Measurements from ENCODE around the gene C3orf70. TPM values are rescaled to one million over a fixed set of nuclear protein-coding genes. Genes with fewer than 3 reads are reported as not detected.

Gene C3orf70
- total RNA-seq, 6 experiments from 2014 or later: 0.06 to 0.69 (median 0.30) TPM

DNA sequence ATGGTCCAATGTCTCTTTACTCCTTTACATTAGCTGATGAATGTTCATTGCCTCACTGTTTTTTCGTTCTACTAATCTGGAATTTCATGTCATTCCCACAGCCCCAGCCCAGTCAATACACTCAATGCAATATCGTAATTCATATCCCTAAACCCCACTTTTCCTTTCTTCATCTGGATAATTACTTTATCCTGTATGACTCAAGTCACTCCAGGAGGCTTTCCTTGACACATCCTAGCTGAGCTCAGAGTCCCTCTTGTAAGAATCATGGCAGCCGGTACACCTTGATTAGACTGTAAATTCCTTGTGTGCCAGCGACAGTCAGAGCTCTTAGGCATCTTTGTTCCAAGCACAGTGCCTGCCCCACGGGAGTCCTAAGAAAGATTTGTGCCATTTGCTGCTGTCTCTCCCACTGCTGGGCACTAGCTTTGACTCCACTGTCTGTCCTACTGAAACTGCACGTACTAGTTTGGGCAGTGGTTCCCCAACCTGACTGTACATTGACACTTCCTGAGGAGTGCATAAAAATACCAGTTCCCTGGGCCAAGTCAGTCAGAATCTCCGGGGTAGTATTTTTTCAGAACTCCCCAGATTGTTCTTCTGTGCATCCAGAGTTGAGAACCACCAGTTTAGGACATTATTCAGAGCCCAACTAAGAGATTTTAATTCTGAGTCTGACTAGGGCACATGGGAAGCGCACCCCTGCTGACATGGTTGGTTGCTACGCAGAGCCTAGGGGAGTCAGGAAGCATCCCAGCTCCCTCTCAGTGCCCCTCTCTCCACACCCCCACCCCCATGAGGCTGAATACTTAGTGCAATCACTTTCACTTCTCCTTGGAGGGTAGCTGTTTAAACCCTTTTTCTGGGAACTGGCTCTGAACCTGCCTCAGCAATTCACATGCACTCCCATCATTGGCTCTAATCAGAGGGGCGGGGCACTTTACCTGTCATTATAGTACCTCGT is 19.5 kb upstream of the C3orf70 start:
- DNase-seq: no peak
- intact Hi-C loops (cut with DNase I): no loop called here
- Histone ChIP-seq H3K4me3 (no peak overlapping the region), H3K36me3 (no peaks in the 10 kb centered on the region), H3K9me3 (no peaks in the 10 kb centered on the region), H3K27me3 (no peaks in the 10 kb centered on the region), H3K4me1 (no peaks in the 10 kb centered on the region), H3K27ac (no peak overlapping the region)
- no peak for ATAC-seq
- TF ChIP-seq, protein P1, sequence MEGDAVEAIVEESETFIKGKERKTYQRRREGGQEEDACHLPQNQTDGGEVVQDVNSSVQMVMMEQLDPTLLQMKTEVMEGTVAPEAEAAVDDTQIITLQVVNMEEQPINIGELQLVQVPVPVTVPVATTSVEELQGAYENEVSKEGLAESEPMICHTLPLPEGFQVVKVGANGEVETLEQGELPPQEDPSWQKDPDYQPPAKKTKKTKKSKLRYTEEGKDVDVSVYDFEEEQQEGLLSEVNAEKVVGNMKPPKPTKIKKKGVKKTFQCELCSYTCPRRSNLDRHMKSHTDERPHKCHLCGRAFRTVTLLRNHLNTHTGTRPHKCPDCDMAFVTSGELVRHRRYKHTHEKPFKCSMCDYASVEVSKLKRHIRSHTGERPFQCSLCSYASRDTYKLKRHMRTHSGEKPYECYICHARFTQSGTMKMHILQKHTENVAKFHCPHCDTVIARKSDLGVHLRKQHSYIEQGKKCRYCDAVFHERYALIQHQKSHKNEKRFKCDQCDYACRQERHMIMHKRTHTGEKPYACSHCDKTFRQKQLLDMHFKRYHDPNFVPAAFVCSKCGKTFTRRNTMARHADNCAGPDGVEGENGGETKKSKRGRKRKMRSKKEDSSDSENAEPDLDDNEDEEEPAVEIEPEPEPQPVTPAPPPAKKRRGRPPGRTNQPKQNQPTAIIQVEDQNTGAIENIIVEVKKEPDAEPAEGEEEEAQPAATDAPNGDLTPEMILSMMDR (IDR thresholded peaks at IDR 0.05): no peak
- TF ChIP-seq POLR2A (IDR thresholded peaks at IDR 0.05): no peak
- WGBS (ENCODE audit: insufficient coverage, low coverage, low lambda C conversion rate, missing lambda C conversion rate): 71% methylated on average over 11 of the region's 11 CpGs

GRCh38 chr3:185164428-185165217 is 11.8 kb upstream of the C3orf70 start:
- Histone ChIP-seq H3K27ac (no peak overlapping the region), H3K4me3 (no peak overlapping the region), H3K27me3 (no peaks in the 10 kb centered on the region), H3K4me1 (no peaks in the 10 kb centered on the region), H3K9me3 (no peaks in the 10 kb centered on the region), H3K36me3 (no peaks in the 10 kb centered on the region)
- no peak for DNase-seq
- WGBS (ENCODE audit: insufficient coverage, low coverage, low lambda C conversion rate, missing lambda C conversion rate): 63% methylated on average over 6 of the region's 6 CpGs
- intact Hi-C loops (cut with DNase I): no loop called here
- TF ChIP-seq POLR2A (IDR thresholded peaks at IDR 0.05): no peak
- TF ChIP-seq, protein P1 (IDR thresholded peaks at IDR 0.05): no peak
- ATAC-seq: no peak

DNA sequence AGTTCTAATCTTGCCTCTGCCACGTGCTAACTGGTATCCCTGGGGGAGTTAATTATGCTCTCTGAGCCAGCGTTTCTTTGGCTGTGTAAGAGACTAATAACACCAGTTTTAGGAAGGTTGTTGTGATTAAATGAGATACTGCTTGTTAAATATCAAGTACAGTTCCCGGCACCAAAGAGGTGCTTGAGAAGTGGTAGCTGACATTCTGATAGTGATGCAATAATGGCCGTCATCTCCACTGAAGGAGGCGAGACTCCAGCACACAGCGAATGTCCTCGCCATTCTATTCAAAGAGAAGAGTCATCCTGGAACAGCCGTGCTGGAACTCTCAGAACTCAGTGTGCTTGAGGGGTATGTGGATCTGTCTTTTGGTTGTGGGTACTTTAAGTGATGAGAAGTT is 9.8 kb upstream of the C3orf70 start:
- Histone ChIP-seq H3K36me3 (no peaks in the 10 kb centered on the region), H3K4me3 (no peak overlapping the region), H3K9me3 (no peaks in the 10 kb centered on the region), H3K4me1 (no peaks in the 10 kb centered on the region), H3K27ac (no peak overlapping the region), H3K27me3 (no peaks in the 10 kb centered on the region)
- 65% methylated on average over 6 of the region's 8 CpGs for WGBS (ENCODE audit: insufficient coverage, low coverage, low lambda C conversion rate, missing lambda C conversion rate)
- TF ChIP-seq, protein P1 (IDR thresholded peaks at IDR 0.05): no peak
- TF ChIP-seq POLR2A (IDR thresholded peaks at IDR 0.05): no peak
- ATAC-seq (no peak), DNase-seq (no peak)
- intact Hi-C loops (cut with DNase I): no loop called here

GRCh38 chr3:185161761-185162160 is 8.9 kb upstream of the C3orf70 start:
- ATAC-seq (no peak), DNase-seq (no peak)
- H3K4me3 ChIP-seq: no peak overlapping the region
- TF ChIP-seq, protein P1 (IDR thresholded peaks at IDR 0.05): no peak
- TF ChIP-seq POLR2A (IDR thresholded peaks at IDR 0.05): no peak
- no peaks in the 10 kb centered on the region for H3K4me1 ChIP-seq
- intact Hi-C loops (cut with DNase I): no loop called here
- no peak overlapping the region for H3K27ac ChIP-seq
- 57% methylated on average over 4 of the region's 5 CpGs for WGBS (ENCODE audit: insufficient coverage, low coverage, low lambda C conversion rate, missing lambda C conversion rate)
- H3K9me3 ChIP-seq: no peaks in the 10 kb centered on the region
- H3K36me3 ChIP-seq: no peaks in the 10 kb centered on the region
- no peaks in the 10 kb centered on the region for H3K27me3 ChIP-seq

All from right lobe of liver (tissue), 6 donors.